ENCODE results near the gene ZNF132.

ZNF132 gene

GRCh38 chr19:58451358-58452101 is 11.6 kb upstream of the ZNF132 start, which contains the start of gene ZNF324B (continued):
- TF ChIP-seq ZSCAN5A (tag by site-specific recombination; IDR thresholded peaks at IDR 0.05) (0 out of 2 replicates have a peak, but pooled peaks have one; percentile 21), ZNF660 (tag by site-specific recombination; IDR thresholded peaks at IDR 0.05) (no peak; the same call in 1 of the 2 replicates), ZNF670 (tag by site-specific recombination; IDR thresholded peaks at IDR 0.05; ENCODE audit: low read depth) (no peak), ZNF561 (tag by site-specific recombination; IDR thresholded peaks at IDR 0.05; ENCODE audit: borderline replicate concordance) (no peak; the same call in 1 of the 2 replicates), ZNF677 (tag by site-specific recombination; IDR thresholded peaks at IDR 0.05) (no peak), ZNF544 (tag by site-specific recombination; IDR thresholded peaks at IDR 0.05) (no peak), ZNF19 (tag by site-specific recombination; IDR thresholded peaks at IDR 0.05; ENCODE audit: low read depth) (no peak), KLF9 (tag by site-specific recombination; IDR thresholded peaks at IDR 0.05; ENCODE audit: low read depth) (peak; percentile 58), ZNF175 (tag by site-specific recombination; IDR thresholded peaks at IDR 0.05) (no peak), ZNF514 (tag by site-specific recombination; IDR thresholded peaks at IDR 0.05) (no peak), IKZF3 (tag by site-specific recombination; IDR thresholded peaks at IDR 0.05) (no peak), SP3 (tag by site-specific recombination; IDR thresholded peaks at IDR 0.05) (peak; percentile 80), BCL11B (tag by site-specific recombination; IDR thresholded peaks at IDR 0.05; ENCODE audit: low read depth) (peak; percentile 89), ZBTB48 (tag by site-specific recombination; IDR thresholded peaks at IDR 0.05) (no peak), PRDM4 (tag by site-specific recombination; IDR thresholded peaks at IDR 0.05) (no peak), ZNF266 (tag by site-specific recombination; IDR thresholded peaks at IDR 0.05; ENCODE audit: low read depth) (no peak), PBX3 (CRISPR knock-in tag; IDR thresholded peaks at IDR 0.05) (no peak; the same call in 1 of the 2 replicates), ZNF155 (tag by site-specific recombination; IDR thresholded peaks at IDR 0.05) (no peak), ZNF132 (tag by site-specific recombination; IDR thresholded peaks at IDR 0.05; ENCODE audit: borderline replicate concordance) (no peak), FEZF1 (tag by site-specific recombination; IDR thresholded peaks at IDR 0.05) (peak; percentile 78), SP2 (tag by site-specific recombination; IDR thresholded peaks at IDR 0.05) (peak; percentile 87), ZFP37 (tag by site-specific recombination; IDR thresholded peaks at IDR 0.05) (0 out of 2 replicates have a peak, but pooled peaks have one; percentile 22), PRDM6 (tag by site-specific recombination; IDR thresholded peaks at IDR 0.05) (no peak), ZSCAN30 (tag by site-specific recombination; IDR thresholded peaks at IDR 0.05) (peak; percentile 52; the same call in 1 of the 2 replicates), ZNF747 (tag by site-specific recombination; IDR thresholded peaks at IDR 0.05) (no peak), ZNF548 (tag by site-specific recombination; IDR thresholded peaks at IDR 0.05) (no peak), ZNF791 (tag by site-specific recombination; IDR thresholded peaks at IDR 0.05) (no peak), ZBTB44 (tag by site-specific recombination; IDR thresholded peaks at IDR 0.05) (no peak), KLF7 (tag by site-specific recombination; IDR thresholded peaks at IDR 0.05; ENCODE audit: borderline replicate concordance) (no peak), ZNF2 (tag by site-specific recombination; IDR thresholded peaks at IDR 0.05) (no peak; the same call in 1 of the 2 replicates), ZFHX2 (tag by site-specific recombination; conservative IDR thresholded peaks at IDR 0.05) (peak; percentile 71)
